ENCODE results near the gene SELENOP.
"Not testable (repeated sequence)": the region's sequence is repeated elsewhere in the genome, so short reads cannot be mapped to it uniquely, and the experiment has no call there.

Gene SELENOP

GRCh38 chr5:42825422-42826148, 13.9 kb upstream of the SELENOP start:
- DNase-seq, result no peak

GRCh38 chr5:42824347-42824976, 12.8 kb upstream of the SELENOP start:
- DNase-seq, result no peak

GRCh38 chr5:42822548-42822947, 10.9 kb upstream of the SELENOP start:
- no peak for DNase-seq

GRCh38 chr5:42819745-42820144, 8.1 kb upstream of the SELENOP start:
- no peak for DNase-seq

- DNase-seq, result not testable (repeated sequence)
Measured at GRCh38 chr5:42816546-42816945, 4.9 kb upstream of the SELENOP start.

- no peak for DNase-seq
Measured at GRCh38 chr5:42813533-42813932, 1.8 kb upstream of the SELENOP start.

- DNase-seq, result no peak
Measured at GRCh38 chr5:42812620-42813019, 928 bp upstream of the SELENOP start.

GRCh38 chr5:42810834-42811590, 680 bp downstream of the SELENOP start:
- no peak for DNase-seq

GRCh38 chr5:42808888-42809611, 2.6 kb downstream of the SELENOP start:
- DNase-seq, result no peak

- DNase-seq, result no peak
Measured at GRCh38 chr5:42807722-42808447, 3.8 kb downstream of the SELENOP start.

GRCh38 chr5:42806701-42807262, 4.9 kb downstream of the SELENOP start:
- no peak for DNase-seq

GRCh38 chr5:42806004-42806700, 5.5 kb downstream of the SELENOP start:
- no peak for DNase-seq

GRCh38 chr5:42804717-42805339, 6.9 kb downstream of the SELENOP start:
- DNase-seq, result no peak

GRCh38 chr5:42801516-42802166, 10.1 kb downstream of the SELENOP start:
- DNase-seq, result no peak

- no peak for DNase-seq
Measured at GRCh38 chr5:42800748-42801330, 10.9 kb downstream of the SELENOP start.

- DNase-seq, result no peak
Measured at GRCh38 chr5:42799668-42800114, 12.0 kb downstream of the SELENOP start.

GRCh38 chr5:42799241-42799608, 12.5 kb downstream of the SELENOP start:
- DNase-seq, result no peak

- no peak for DNase-seq
Measured at GRCh38 chr5:42798284-42799240, 13.1 kb downstream of the SELENOP start.

- no peak for DNase-seq
Measured at GRCh38 chr5:42791151-42791550, 20.5 kb downstream of the SELENOP start.

All from AML-193 (cell line).